Naive thymus-derived CD8-positive, alpha-beta T cell (primary cell): ENCODE measurements around the gene QKI. TPM values are rescaled to one million over a fixed set of nuclear protein-coding genes. Genes with fewer than 3 reads are reported as not detected.

Experiments
- ATAC-seq, 2 donors: fragments of 150-1000 bp; cut with Tn5 transposase in 1 of 2; sonication (Bioruptor Pico), chemical (Tn5 transposase) in 1 of 2; 1 replicate in 1 of 2; 2 replicates in 1 of 2; pipeline ENCODE4 v1.10.0; 2021; ENCODE audit warnings: mild to moderate bottlenecking in 2 of 2, moderate library complexity in 2 of 2
- POLR2A ChIA-PET: fragments of 350-600 bp; sonication (Branson Sonifier 250); formaldehyde crosslinking; loops from one replicate; lab custom pipeline; 2021; ENCODE audit warnings: antibody characterized with exemption; lab: Charles Lee
- DNase-seq, 10 donors: peaks; one replicate each; pipeline versions ENCODE4 v3.0.0 to v3.0.0-alpha.2; 2020 to 2022
- H3K27ac Mint-ChIP-seq, 10 donors: one replicate each; pipeline ENCODE4 v1.8.0; 2020 to 2022; ENCODE audit warnings: mild to moderate bottlenecking in 10 of 10, mixed read lengths in 10 of 10, moderate library complexity in 4 of 10, inconsistent platforms in 1 of 10
- H3K27me3 Mint-ChIP-seq, 5 donors: one replicate each; pipeline ENCODE4 v1.8.0; 2021 to 2022; ENCODE audit warnings: mixed read lengths in 5 of 5
- H3K36me3 Mint-ChIP-seq, 3 donors: one replicate each; pipeline ENCODE4 v1.8.0; 2020 to 2022; ENCODE audit warnings: mixed read lengths in 3 of 3, mild to moderate bottlenecking in 2 of 3, inconsistent platforms in 1 of 3
- H3K4me1 Mint-ChIP-seq, 4 donors: one replicate each; pipeline ENCODE4 v1.8.0; 2021 to 2022; ENCODE audit warnings: mixed read lengths in 4 of 4
- H3K4me3 Mint-ChIP-seq, 10 donors: one replicate each; pipeline ENCODE4 v1.8.0; 2020 to 2022; ENCODE audit warnings: mild to moderate bottlenecking in 10 of 10, mixed read lengths in 10 of 10, moderate library complexity in 6 of 10, inconsistent platforms in 1 of 10
- H3K9me3 Mint-ChIP-seq, 9 donors: one replicate each; pipeline ENCODE4 v1.8.0; 2020 to 2022; ENCODE audit warnings: mixed read lengths in 9 of 9, mild to moderate bottlenecking in 3 of 9, inconsistent platforms in 1 of 9, moderate library complexity in 1 of 9
- polyA plus RNA-seq, 3 donors: library from polyadenylated mRNA; unstranded; fragments of 300-500 nt; fragmentation: Illumina TruSeq; gene quantifications; one replicate each; pipeline ENCODE4 v1.2.3, GENCODE V29; 2021
- total RNA-seq, 8 experiments: library from RNA in 2 of 8; stranded (reverse) in 2 of 8; gene quantifications; one replicate each; pipeline ENCODE4 v1.2.3 and lab custom pipeline; 2021 to 2026

The QKI gene
- total and polyA plus RNA-seq, 5 experiments from 2014 or later: 8.8 to 65.7 (median 36.0) TPM

GRCh38 chr6:163507965-163508364, 93.4 kb downstream of the QKI start:
- no peak for ATAC-seq
- Mint-ChIP-seq H3K9me3 (peaks cover 0 to 49% (median 24%) of the 10 kb centered on the region in 9 donors), H3K4me3 (peak overlapping the region in 1 of 10 donors; percentile 48), H3K36me3 (peaks cover 24 to 51% (median 36%) of the 10 kb centered on the region in 3 donors), H3K27me3 (no peaks in the 10 kb centered on the region), H3K27ac (no peak overlapping the region), H3K4me1 (peaks cover 10 to 19% (median 15%) of the 10 kb centered on the region in 4 donors)
- POLR2A ChIA-PET: no interaction called here
- DNase-seq: no peak

- H3K9me3 Mint-ChIP-seq: peaks cover 0 to 8% (median 2%) of the 10 kb centered on the region in 9 donors
- ATAC-seq: no peak
- peaks cover 2 to 8% (median 7%) of the 10 kb centered on the region in 3 donors for H3K36me3 Mint-ChIP-seq
- POLR2A ChIA-PET: no interaction called here
- H3K4me1 Mint-ChIP-seq: peaks cover 8 to 27% (median 20%) of the 10 kb centered on the region in 4 donors
- no peak for DNase-seq
- H3K27me3 Mint-ChIP-seq: no peaks in the 10 kb centered on the region
- no peak overlapping the region for H3K4me3 Mint-ChIP-seq
- peak overlapping the region in 1 of 10 donors; percentile 11 for H3K27ac Mint-ChIP-seq
Observed at GRCh38 chr6:163513003-163513402, 98.5 kb downstream of the QKI start.

GRCh38 chr6:163513570-163514166, 99.2 kb downstream of the QKI start:
- Mint-ChIP-seq H3K36me3 (peaks cover 0 to 5% (median 5%) of the 10 kb centered on the region in 3 donors), H3K4me1 (peaks cover 8 to 34% (median 23%) of the 10 kb centered on the region in 4 donors), H3K4me3 (no peak overlapping the region), H3K27me3 (no peaks in the 10 kb centered on the region), H3K9me3 (peaks cover 0 to 6% (median 0%) of the 10 kb centered on the region in 9 donors), H3K27ac (peak overlapping the region in 1 of 10 donors; percentile 17)
- POLR2A ChIA-PET: no interaction called here
- DNase-seq (no peak), ATAC-seq (no peak)

DNA sequence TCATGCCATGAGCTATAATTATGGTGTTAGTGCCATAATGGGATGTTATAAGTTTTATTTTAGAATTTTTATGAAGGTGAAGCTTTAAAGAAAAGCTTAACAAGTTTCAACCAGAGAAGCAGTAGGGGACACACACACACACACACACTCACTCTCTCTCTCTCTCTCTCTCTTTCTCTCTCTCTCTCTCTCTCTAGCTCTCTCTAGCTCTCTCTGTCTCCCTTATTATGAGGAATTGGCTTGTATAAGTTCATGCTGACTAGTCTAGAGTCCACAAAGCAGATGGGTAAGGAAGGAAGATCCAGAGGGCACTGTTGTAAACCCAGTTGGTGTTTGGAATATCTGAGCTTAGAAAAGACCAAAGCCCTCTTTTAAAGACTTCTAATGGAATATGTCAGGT, 102.4 kb downstream of the QKI start:
- Mint-ChIP-seq H3K4me1 (peaks cover 13 to 55% (median 32%) of the 10 kb centered on the region in 4 donors), H3K4me3 (no peak overlapping the region), H3K27me3 (no peaks in the 10 kb centered on the region), H3K27ac (peak overlapping the region in 1 of 10 donors; percentile 50), H3K36me3 (peaks cover 0 to 5% (median 2%) of the 10 kb centered on the region in 3 donors), H3K9me3 (peaks cover 0 to 4% (median 0%) of the 10 kb centered on the region in 9 donors)
- POLR2A ChIA-PET: no interaction called here
- ATAC-seq: no peak
- DNase-seq: no peak

DNA sequence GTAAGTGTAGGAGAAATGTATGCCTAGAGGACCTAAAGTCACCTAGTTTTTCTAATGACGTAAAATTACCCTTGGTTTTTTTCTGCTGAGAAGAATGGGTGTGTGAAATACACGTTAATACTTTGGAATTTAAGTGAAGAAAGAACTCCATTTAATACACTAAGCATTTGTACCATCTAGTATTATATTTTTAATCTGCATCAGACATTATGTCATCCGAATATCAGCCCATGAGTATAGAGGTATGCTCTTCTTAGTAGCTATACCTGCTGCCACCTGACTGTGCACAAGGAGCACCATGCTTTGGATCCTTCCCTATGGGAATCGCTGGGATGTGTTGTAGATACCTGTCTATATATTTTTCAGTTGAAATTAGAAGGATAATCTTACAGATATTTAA, 106.4 kb downstream of the QKI start:
- Mint-ChIP-seq H3K27me3 (no peaks in the 10 kb centered on the region), H3K4me3 (no peak overlapping the region), H3K27ac (no peak overlapping the region), H3K4me1 (peaks cover 17 to 69% (median 42%) of the 10 kb centered on the region in 4 donors), H3K36me3 (peaks cover 0 to 6% (median 0%) of the 10 kb centered on the region in 3 donors), H3K9me3 (no peaks in the 10 kb centered on the region)
- DNase-seq (no peak), ATAC-seq (no peak)
- POLR2A ChIA-PET: no interaction called here

- H3K9me3 Mint-ChIP-seq: no peaks in the 10 kb centered on the region
- no peaks in the 10 kb centered on the region for H3K27me3 Mint-ChIP-seq
- no peak overlapping the region for H3K27ac Mint-ChIP-seq
- POLR2A ChIA-PET: no interaction called here
- ATAC-seq (no peak), DNase-seq (no peak)
- no peak overlapping the region for H3K4me3 Mint-ChIP-seq
- H3K4me1 Mint-ChIP-seq: peaks cover 16 to 74% (median 41%) of the 10 kb centered on the region in 4 donors
- H3K36me3 Mint-ChIP-seq: peaks cover 0 to 6% (median 0%) of the 10 kb centered on the region in 3 donors
Observed at GRCh38 chr6:163522033-163522432, 107.5 kb downstream of the QKI start.

DNA sequence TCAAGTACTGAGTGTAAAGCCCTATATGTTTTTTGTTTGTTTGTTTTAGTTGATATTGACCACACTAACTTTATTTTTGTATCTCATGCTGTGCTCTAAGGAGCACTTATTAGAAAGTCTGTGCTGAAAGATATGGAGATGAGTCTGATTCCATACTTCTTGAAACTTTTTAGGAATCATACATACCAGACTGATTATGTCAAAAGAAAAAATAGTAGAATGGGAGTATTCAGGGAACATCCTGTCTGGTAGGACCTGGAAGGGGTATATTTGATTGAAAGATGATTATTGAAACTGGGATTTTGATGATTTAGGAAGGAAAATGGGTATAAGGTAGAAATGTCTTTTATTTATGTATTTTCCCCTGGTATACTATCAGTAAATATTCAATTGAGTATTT, 111.4 kb downstream of the QKI start:
- POLR2A ChIA-PET: no interaction called here
- no peak for ATAC-seq

GRCh38 chr6:163526346-163526745, 111.8 kb downstream of the QKI start:
- no peak for ATAC-seq
- peaks cover 0 to 6% (median 0%) of the 10 kb centered on the region in 3 donors for H3K36me3 Mint-ChIP-seq
- no peak for DNase-seq
- POLR2A ChIA-PET: no interaction called here
- H3K4me3 Mint-ChIP-seq: no peak overlapping the region
- no peaks in the 10 kb centered on the region for H3K27me3 Mint-ChIP-seq
- peaks cover 25 to 76% (median 54%) of the 10 kb centered on the region in 4 donors for H3K4me1 Mint-ChIP-seq
- H3K27ac Mint-ChIP-seq: no peak overlapping the region
- H3K9me3 Mint-ChIP-seq: no peaks in the 10 kb centered on the region

More for the DNA sequence above, 111.4 kb downstream of the QKI start:
- Mint-ChIP-seq H3K9me3 (no peaks in the 10 kb centered on the region), H3K36me3 (peaks cover 0 to 6% (median 0%) of the 10 kb centered on the region in 3 donors), H3K27me3 (no peaks in the 10 kb centered on the region), H3K4me1 (peaks cover 23 to 72% (median 51%) of the 10 kb centered on the region in 4 donors), H3K4me3 (no peak overlapping the region), H3K27ac (peak overlapping the region in 2 of 10 donors; percentile 2 to 18)
- no peak for DNase-seq

GRCh38 chr6:163527291-163527690, 112.8 kb downstream of the QKI start:
- H3K9me3 Mint-ChIP-seq: no peaks in the 10 kb centered on the region
- POLR2A ChIA-PET: no interaction called here
- H3K27me3 Mint-ChIP-seq: no peaks in the 10 kb centered on the region
- peaks cover 0 to 6% (median 0%) of the 10 kb centered on the region in 3 donors for H3K36me3 Mint-ChIP-seq
- DNase-seq (no peak), ATAC-seq (no peak)
- no peak overlapping the region for H3K4me3 Mint-ChIP-seq
- no peak overlapping the region for H3K27ac Mint-ChIP-seq
- peaks cover 25 to 79% (median 52%) of the 10 kb centered on the region in 4 donors for H3K4me1 Mint-ChIP-seq

GRCh38 chr6:163529605-163530004, 115.1 kb downstream of the QKI start:
- Mint-ChIP-seq H3K4me3 (no peak overlapping the region), H3K27me3 (no peaks in the 10 kb centered on the region), H3K27ac (no peak overlapping the region), H3K4me1 (peaks cover 20 to 83% (median 46%) of the 10 kb centered on the region in 4 donors), H3K9me3 (no peaks in the 10 kb centered on the region), H3K36me3 (peaks cover 0 to 6% (median 0%) of the 10 kb centered on the region in 3 donors)
- no peak for DNase-seq
- ATAC-seq: no peak
- POLR2A ChIA-PET: no interaction called here

DNA sequence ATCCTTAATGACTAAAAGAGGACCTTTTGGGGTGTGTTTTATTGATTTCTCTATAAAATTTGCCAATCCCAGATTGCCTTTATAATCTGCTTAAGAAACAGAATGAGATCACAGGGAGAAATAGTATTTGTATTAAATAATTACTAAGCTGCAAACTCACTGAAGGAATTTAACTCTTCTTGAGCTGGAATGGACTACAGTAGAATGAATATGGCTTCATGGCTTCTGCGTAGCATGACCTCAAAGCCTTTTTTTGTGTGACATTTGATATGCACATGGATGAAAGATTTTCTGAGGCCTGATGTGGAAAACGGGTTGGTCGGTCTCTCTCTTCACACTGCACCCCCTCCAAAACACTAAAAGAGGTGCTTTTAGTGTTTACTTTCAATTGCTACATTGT, 115.9 kb downstream of the QKI start:
- no peaks in the 10 kb centered on the region for H3K27me3 Mint-ChIP-seq
- POLR2A ChIA-PET: no interaction called here
- peaks cover 0 to 8% (median 0%) of the 10 kb centered on the region in 3 donors for H3K36me3 Mint-ChIP-seq
- no peak overlapping the region for H3K27ac Mint-ChIP-seq
- DNase-seq (no peak), ATAC-seq (no peak)
- no peaks in the 10 kb centered on the region for H3K9me3 Mint-ChIP-seq
- H3K4me3 Mint-ChIP-seq: no peak overlapping the region
- H3K4me1 Mint-ChIP-seq: peaks cover 18 to 82% (median 41%) of the 10 kb centered on the region in 4 donors

- no peak for DNase-seq
- Mint-ChIP-seq H3K9me3 (no peaks in the 10 kb centered on the region), H3K4me3 (no peak overlapping the region), H3K4me1 (peaks cover 15 to 74% (median 35%) of the 10 kb centered on the region in 4 donors), H3K27ac (peak overlapping the region in 2 of 10 donors; percentile 17 to 27), H3K36me3 (peaks cover 0 to 8% (median 0%) of the 10 kb centered on the region in 3 donors), H3K27me3 (no peaks in the 10 kb centered on the region)
- ATAC-seq: no peak
- POLR2A ChIA-PET: no interaction called here
Observed at GRCh38 chr6:163531122-163531521, 116.6 kb downstream of the QKI start.

GRCh38 chr6:163532526-163533078, 118.1 kb downstream of the QKI start:
- Mint-ChIP-seq H3K4me3 (no peak overlapping the region), H3K27me3 (no peaks in the 10 kb centered on the region), H3K4me1 (peaks cover 15 to 72% (median 38%) of the 10 kb centered on the region in 4 donors), H3K9me3 (no peaks in the 10 kb centered on the region), H3K36me3 (peaks cover 0 to 16% (median 0%) of the 10 kb centered on the region in 3 donors), H3K27ac (peak overlapping the region in 2 of 10 donors; percentile 45 to 48)
- DNase-seq (no peak), ATAC-seq (no peak)
- POLR2A ChIA-PET: no interaction called here
